ENCODE results near the gene COMP.

COMP gene

DNA sequence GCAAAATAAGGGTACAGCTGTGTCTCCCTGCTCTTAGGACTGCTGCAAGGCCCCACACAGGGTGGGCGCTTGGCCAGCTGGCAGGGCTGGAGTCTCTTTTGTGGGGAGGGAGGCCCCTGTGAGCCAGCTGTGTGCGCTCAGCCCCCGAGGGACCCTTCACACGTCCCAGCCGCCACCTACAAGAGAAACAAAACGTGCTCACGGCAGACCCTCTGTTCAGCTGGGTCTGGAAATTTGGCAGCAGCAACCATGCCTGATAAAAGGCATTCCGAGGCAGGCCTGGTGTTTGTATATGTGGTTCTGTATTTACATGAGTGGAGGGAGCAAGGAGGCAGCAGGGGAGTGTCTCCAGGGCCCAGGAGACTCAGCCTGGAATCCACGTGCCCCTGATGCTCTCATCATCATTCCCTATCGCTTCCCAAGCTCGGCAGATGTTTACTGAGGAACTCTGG lies 57.9 kb downstream of the COMP start:
- TF ChIP-seq ZFX (IDR thresholded peaks at IDR 0.05; ENCODE audit: borderline replicate concordance), result no peak
- TF ChIP-seq, protein P1, sequence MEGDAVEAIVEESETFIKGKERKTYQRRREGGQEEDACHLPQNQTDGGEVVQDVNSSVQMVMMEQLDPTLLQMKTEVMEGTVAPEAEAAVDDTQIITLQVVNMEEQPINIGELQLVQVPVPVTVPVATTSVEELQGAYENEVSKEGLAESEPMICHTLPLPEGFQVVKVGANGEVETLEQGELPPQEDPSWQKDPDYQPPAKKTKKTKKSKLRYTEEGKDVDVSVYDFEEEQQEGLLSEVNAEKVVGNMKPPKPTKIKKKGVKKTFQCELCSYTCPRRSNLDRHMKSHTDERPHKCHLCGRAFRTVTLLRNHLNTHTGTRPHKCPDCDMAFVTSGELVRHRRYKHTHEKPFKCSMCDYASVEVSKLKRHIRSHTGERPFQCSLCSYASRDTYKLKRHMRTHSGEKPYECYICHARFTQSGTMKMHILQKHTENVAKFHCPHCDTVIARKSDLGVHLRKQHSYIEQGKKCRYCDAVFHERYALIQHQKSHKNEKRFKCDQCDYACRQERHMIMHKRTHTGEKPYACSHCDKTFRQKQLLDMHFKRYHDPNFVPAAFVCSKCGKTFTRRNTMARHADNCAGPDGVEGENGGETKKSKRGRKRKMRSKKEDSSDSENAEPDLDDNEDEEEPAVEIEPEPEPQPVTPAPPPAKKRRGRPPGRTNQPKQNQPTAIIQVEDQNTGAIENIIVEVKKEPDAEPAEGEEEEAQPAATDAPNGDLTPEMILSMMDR (IDR thresholded peaks at IDR 0.05), result no peak
- no peak overlapping the region for H3K27ac ChIP-seq

Measured in 22Rv1 (cell line).